Mesothelial cell of epicardium (in vitro differentiated cells): ENCODE results near the gene CAMTA1. TPM values are rescaled to one million over a fixed set of nuclear protein-coding genes. Genes with fewer than 3 reads are reported as not detected.

Experiments used
- DNase-seq, 2 experiments: peaks; one replicate each; pipeline ENCODE4 v3.0.0; 2021; ENCODE audit warnings: low spot score in 2 of 2; ENCODE audit not compliant: unreplicated experiment in 2 of 2
- H3K27ac Mint-ChIP-seq: 2 replicates; pipeline ENCODE4 v1.8.0; 2021; ENCODE audit warnings: mixed read lengths
- H3K27me3 Mint-ChIP-seq: 2 replicates; pipeline ENCODE4 v1.8.0; 2021; ENCODE audit warnings: low read depth, mixed read lengths
- H3K36me3 Mint-ChIP-seq: 2 replicates; pipeline ENCODE4 v1.8.0; 2021; ENCODE audit warnings: mixed read lengths
- H3K4me1 Mint-ChIP-seq: 2 replicates; pipeline ENCODE4 v1.8.0; 2021; ENCODE audit warnings: mixed read lengths
- H3K4me3 Mint-ChIP-seq: 2 replicates; pipeline ENCODE4 v1.8.0; 2021; ENCODE audit warnings: mild to moderate bottlenecking, moderate library complexity, mixed read lengths
- H3K9me3 Mint-ChIP-seq: 2 replicates; pipeline ENCODE4 v1.8.0; 2021; ENCODE audit warnings: mixed read lengths
- CTCF ChIP-seq: fragments of 200-600 bp; sonication (generic); IDR thresholded peaks from one replicate; pipeline ENCODE4 v1.5.0; 2021; ENCODE audit warnings: antibody characterized with exemption; ENCODE audit not compliant: unreplicated experiment
- total RNA-seq: library from RNA; stranded (reverse); gene quantifications from 3 replicates; pipeline ENCODE4 v1.2.1, GENCODE V29; 2021

Gene CAMTA1
- total RNA-seq, 1 donor from 2014 or later, result 70.4 TPM

GRCh38 chr1:7399514-7400125, 614.4 kb downstream of the CAMTA1 start:
- TF ChIP-seq CTCF, result no peak
- Mint-ChIP-seq H3K9me3 (peaks cover 47% of the 10 kb centered on the region), H3K4me1 (peaks cover 5% of the 10 kb centered on the region), H3K27ac (no peak overlapping the region), H3K36me3 (peaks cover 6% of the 10 kb centered on the region), H3K4me3 (no peak overlapping the region), H3K27me3 (no peaks in the 10 kb centered on the region)
- DNase-seq, result no peak

- no peak for TF ChIP-seq CTCF
- DNase-seq, result no peak
- Mint-ChIP-seq H3K9me3 (peaks cover 41% of the 10 kb centered on the region), H3K4me1 (peaks cover 5% of the 10 kb centered on the region), H3K27me3 (no peaks in the 10 kb centered on the region), H3K27ac (no peak overlapping the region), H3K4me3 (no peak overlapping the region), H3K36me3 (peaks cover 3% of the 10 kb centered on the region)
These were observed 615.3 kb downstream of the CAMTA1 start for GRCh38 chr1:7400566-7400965.

- Mint-ChIP-seq H3K9me3 (peaks cover 28% of the 10 kb centered on the region), H3K4me3 (no peak overlapping the region), H3K27ac (peak overlapping the region; percentile 13), H3K36me3 (peaks cover 3% of the 10 kb centered on the region), H3K4me1 (peaks cover 5% of the 10 kb centered on the region), H3K27me3 (no peaks in the 10 kb centered on the region)
- no peak for TF ChIP-seq CTCF
- DNase-seq, result no peak
These were observed 616.7 kb downstream of the CAMTA1 start for GRCh38 chr1:7401814-7402547.

GRCh38 chr1:7402548-7402850, 617.2 kb downstream of the CAMTA1 start:
- Mint-ChIP-seq H3K9me3 (peaks cover 23% of the 10 kb centered on the region), H3K4me3 (no peak overlapping the region), H3K4me1 (peaks cover 5% of the 10 kb centered on the region), H3K27ac (no peak overlapping the region), H3K27me3 (no peaks in the 10 kb centered on the region), H3K36me3 (no peaks in the 10 kb centered on the region)
- DNase-seq, result no peak
- no peak for TF ChIP-seq CTCF

GRCh38 chr1:7403265-7404045, 618.2 kb downstream of the CAMTA1 start:
- H3K27me3 Mint-ChIP-seq, result no peaks in the 10 kb centered on the region
- H3K4me3 Mint-ChIP-seq, result no peak overlapping the region

More at GRCh38 chr1:7403265-7404045, 618.2 kb downstream of the CAMTA1 start:
- Mint-ChIP-seq H3K27ac (no peak overlapping the region), H3K9me3 (peaks cover 19% of the 10 kb centered on the region), H3K4me1 (peaks cover 5% of the 10 kb centered on the region), H3K36me3 (no peaks in the 10 kb centered on the region)
- DNase-seq, result peak in 1 of 2 experiments; percentile 24
- no peak for TF ChIP-seq CTCF
